Activated CD8-positive, alpha-beta memory T cell treated with anti-CD3 and anti-CD28 coated beads, Interleukin-2, amount 50 U/mL, for 24 hours (primary cell): ENCODE data around the gene PLEKHF1.
"Not testable (repeated sequence)": the region's sequence is repeated elsewhere in the genome, so short reads cannot be mapped to it uniquely, and the experiment has no call there.

Experiments
- DNase-seq: peaks from one replicate; pipeline ENCODE4 v3.0.0-alpha.2; 2020; ENCODE audit errors: extremely low read depth

Gene PLEKHF1

GRCh38 chr19:29665215-29665825, at the start of gene PLEKHF1:
PLEKHF1 (plus strand) TSS chr19:29665461; CDS start chr19:29673840, 8,379 bp downstream.
- peak; percentile 46 for DNase-seq

GRCh38 chr19:29615891-29616425, 49.3 kb upstream of the PLEKHF1 start:
- no peak for DNase-seq

GRCh38 chr19:29616541-29616940, 48.7 kb upstream of the PLEKHF1 start:
- no peak for DNase-seq

- DNase-seq: no peak
Measured at GRCh38 chr19:29617366-29618266, 47.6 kb upstream of the PLEKHF1 start.

GRCh38 chr19:29618434-29618833, 46.8 kb upstream of the PLEKHF1 start:
- DNase-seq: no peak

- DNase-seq: no peak
Measured at GRCh38 chr19:29618871-29619270, 46.4 kb upstream of the PLEKHF1 start.

- peak; percentile 44 for DNase-seq
Measured at GRCh38 chr19:29620931-29621351, 44.3 kb upstream of the PLEKHF1 start.

GRCh38 chr19:29622166-29623070, 42.8 kb upstream of the PLEKHF1 start:
- no peak for DNase-seq

- DNase-seq: peak; percentile 40
Measured at GRCh38 chr19:29623726-29624488, 41.4 kb upstream of the PLEKHF1 start.

- DNase-seq: no peak
Measured at GRCh38 chr19:29624489-29625185, 40.6 kb upstream of the PLEKHF1 start.

GRCh38 chr19:29625186-29625651, 40.0 kb upstream of the PLEKHF1 start:
- no peak for DNase-seq

- no peak for DNase-seq
Measured at GRCh38 chr19:29626386-29626785, 38.9 kb upstream of the PLEKHF1 start.

GRCh38 chr19:29626832-29627231, 38.4 kb upstream of the PLEKHF1 start:
- DNase-seq: not testable (repeated sequence)

GRCh38 chr19:29628661-29629385, 36.4 kb upstream of the PLEKHF1 start:
- DNase-seq: no peak

GRCh38 chr19:29629836-29630534, 35.3 kb upstream of the PLEKHF1 start:
- no peak for DNase-seq

- no peak for DNase-seq
Measured at GRCh38 chr19:29630655-29631054, 34.6 kb upstream of the PLEKHF1 start.

- DNase-seq: no peak
Measured at GRCh38 chr19:29631450-29631849, 33.8 kb upstream of the PLEKHF1 start.

GRCh38 chr19:29634002-29634401, 31.3 kb upstream of the PLEKHF1 start:
- DNase-seq: no peak
